H1 (cell line): Measurements from ENCODE around the gene SHLD3. TPM values are rescaled to one million over a fixed set of nuclear protein-coding genes. Genes with fewer than 3 reads are reported as not detected.

Experiments
- EZH2 ChIP-seq: fragments of 200-600 bp; sonication (generic); IDR thresholded peaks from 2 replicates; pipeline ENCODE4 v1.7.1; 2012; ENCODE audit warnings: low read depth, mild to moderate bottlenecking, moderate library complexity, low read length, inconsistent platforms; ENCODE audit not compliant: severe bottlenecking
- HDAC2 ChIP-seq, 2 experiments: fragments of 300-600 bp in 1 of 2; sonication (generic) in 1 of 2; IDR thresholded peaks; 2 replicates each; pipeline ENCODE4 v1.6.1; 2011 to 2012; ENCODE audit warnings: low read depth in 2 of 2, low read length in 2 of 2, mild to moderate bottlenecking in 2 of 2, moderate library complexity in 2 of 2, borderline replicate concordance in 1 of 2, inconsistent platforms in 1 of 2
- RAD21 ChIP-seq, 2 experiments: IDR thresholded peaks in 1 of 2; conservative IDR thresholded peaks in 1 of 2; 2 replicates each; pipeline ENCODE4 v1.6.1; 2011; ENCODE audit warnings: low read depth in 2 of 2, low read length in 2 of 2, improper control_type of control experiment in 1 of 2, inconsistent platforms in 1 of 2, mild to moderate bottlenecking in 1 of 2, moderate library complexity in 1 of 2
- SIX5 ChIP-seq: IDR thresholded peaks from 2 replicates; pipeline ENCODE4 v1.6.1; 2011; ENCODE audit warnings: mild to moderate bottlenecking, low read depth, low read length
- polyA plus RNA-seq, 7 experiments: library from polyadenylated mRNA; depleted of rRNA in 3 of 7; stranded (reverse) in 5 of 7; unstranded in 2 of 7; fragments of >200 nt in 5 of 7; fragments of 200-250 nt in 2 of 7; gene quantifications; 1 replicate in 5 of 7; 2 replicates in 1 of 7; 4 replicates in 1 of 7; pipeline versions ENCODE4 v1.2.1 to v1.2.3, GENCODE V29; 2011 to 2013; ENCODE audit warnings: missing spikeins in 2 of 7, mixed read lengths in 2 of 7
- total RNA-seq: library from RNA; stranded (reverse); fragmentation: NEBNext Ultra II Directional; extraction: Animal tissue kit (Norgen Biotek cat#: 25700); gene quantifications from 2 replicates; pipeline ENCODE4 v1.2.1, GENCODE V29; 2021
- TF ChIP-seq, protein P1 (sequence below): IDR thresholded peaks from 2 replicates; pipeline ENCODE4 v1.6.1; 2012; ENCODE audit warnings: low read length, inconsistent platforms

Gene SHLD3
- total and polyA plus RNA-seq, 2 of the 8 experiments (the other 6 are each of a cell fraction or from before 2014, with no cell fraction given), result 1.9 to 3.2 TPM

GRCh38 chr5:65640240-65640639 lies 15.4 kb downstream of the SHLD3 start (continued):
- TF ChIP-seq, protein P1, sequence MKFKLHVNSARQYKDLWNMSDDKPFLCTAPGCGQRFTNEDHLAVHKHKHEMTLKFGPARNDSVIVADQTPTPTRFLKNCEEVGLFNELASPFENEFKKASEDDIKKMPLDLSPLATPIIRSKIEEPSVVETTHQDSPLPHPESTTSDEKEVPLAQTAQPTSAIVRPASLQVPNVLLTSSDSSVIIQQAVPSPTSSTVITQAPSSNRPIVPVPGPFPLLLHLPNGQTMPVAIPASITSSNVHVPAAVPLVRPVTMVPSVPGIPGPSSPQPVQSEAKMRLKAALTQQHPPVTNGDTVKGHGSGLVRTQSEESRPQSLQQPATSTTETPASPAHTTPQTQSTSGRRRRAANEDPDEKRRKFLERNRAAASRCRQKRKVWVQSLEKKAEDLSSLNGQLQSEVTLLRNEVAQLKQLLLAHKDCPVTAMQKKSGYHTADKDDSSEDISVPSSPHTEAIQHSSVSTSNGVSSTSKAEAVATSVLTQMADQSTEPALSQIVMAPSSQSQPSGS, result no peak
- TF ChIP-seq EZH2 (no peak), SIX5 (no peak), HDAC2 (IDR thresholded peaks at IDR 0.05; ENCODE audit: borderline replicate concordance in 1 of 2, low read depth in 2 of 2, low read length in 2 of 2) (no peak), RAD21 (IDR thresholded peaks at IDR 0.05 in 1 of 2, conservative IDR thresholded peaks at IDR 0.05 in 1 of 2; ENCODE audit: low read depth in 2 of 2, low read length in 2 of 2) (no peak)
- TF ChIP-seq, all 59 proteins: peak for 0
